Panc1 (cell line): Measurements from ENCODE around the gene GGPS1. TPM values are rescaled to one million over a fixed set of nuclear protein-coding genes. Genes with fewer than 3 reads are reported as not detected.

ENCODE experiments used
- ATAC-seq: fragments of 200-7000 bp; cut with Tn5 transposase; 2 replicates; pipeline ENCODE4 v1.9.1; 2020; ENCODE audit warnings: mild to moderate bottlenecking, moderate library complexity
- BruUV-seq: library from RNA; stranded (reverse); fragments of 400-500 nt; replicated peaks from 2 replicates; lab custom pipeline; 2021; lab: Mats Ljungman, UMichigan
- CTCF ChIA-PET: fragments of 300-600 bp; sonication (Branson Sonifier 250); formaldehyde crosslinking; loops from one replicate; lab custom pipeline; 2022; ENCODE audit warnings: antibody characterized with exemption; lab: Charles Lee
- POLR2A ChIA-PET: fragments of 300-600 bp; sonication (Branson Sonifier 250); formaldehyde crosslinking; loops from one replicate; lab custom pipeline; 2022; ENCODE audit warnings: antibody characterized with exemption; lab: Charles Lee
- DNase-seq: peaks from one replicate; pipeline ENCODE4 v3.0.0-alpha.2; 2010; ENCODE audit warnings: low read depth, low spot score
- H3K27ac ChIP-seq: 2 replicates; pipeline ENCODE4 v1.5.1; 2011; ENCODE audit warnings: mild to moderate bottlenecking, low read length, inconsistent platforms
- H3K27me3 ChIP-seq: fragments of 200-500 bp; sonication (Bioruptor generic); 2 replicates; pipeline ENCODE4 v1.6.0; 2014; ENCODE audit warnings: low read length, inconsistent platforms; ENCODE audit not compliant: control insufficient read depth, insufficient read depth
- H3K36me3 ChIP-seq: fragments of 200-500 bp; sonication (Bioruptor generic); 2 replicates; pipeline ENCODE4 v1.5.1; 2014; ENCODE audit warnings: inconsistent platforms, mild to moderate bottlenecking, low read length, moderate library complexity; ENCODE audit not compliant: control insufficient read depth, insufficient read depth
- H3K4me1 ChIP-seq: 2 replicates; pipeline ENCODE4 v1.5.1; 2011; ENCODE audit warnings: inconsistent platforms, mild to moderate bottlenecking, low read length, moderate library complexity; ENCODE audit not compliant: control insufficient read depth, insufficient read depth
- H3K4me3 ChIP-seq, 2 experiments: 2 replicates each; pipeline ENCODE4 v1.5.1; 2011 to 2012; ENCODE audit warnings: low read depth in 2 of 2, low read length in 2 of 2, mild to moderate bottlenecking in 2 of 2, inconsistent platforms in 1 of 2, moderate library complexity in 1 of 2
- H3K9me3 ChIP-seq: fragments of 200-500 bp; sonication (Bioruptor generic); 2 replicates; pipeline ENCODE4 v1.5.1; 2014; ENCODE audit warnings: low read depth, mild to moderate bottlenecking, inconsistent platforms, low read length, moderate library complexity; ENCODE audit not compliant: control insufficient read depth, insufficient read depth
- CTCF ChIP-seq: fragments of 450-650 bp; IDR thresholded peaks from 2 replicates; pipeline ENCODE4 v1.5.1; 2017; ENCODE audit warnings: mild to moderate bottlenecking
- POLR2AphosphoS5 ChIP-seq: IDR thresholded peaks from 2 replicates; pipeline ENCODE4 v1.6.1; 2012; ENCODE audit warnings: mild to moderate bottlenecking, low read depth, low read length, moderate library complexity
- REST ChIP-seq, 2 experiments: IDR thresholded peaks; 2 replicates each; pipeline ENCODE4 v1.6.1; 2011 to 2012; ENCODE audit warnings: low read depth in 2 of 2, control low read depth in 1 of 2, low read length in 1 of 2, mild to moderate bottlenecking in 1 of 2, moderate library complexity in 1 of 2; ENCODE audit not compliant: insufficient read depth in 1 of 2
- SIN3A ChIP-seq: IDR thresholded peaks from 2 replicates; pipeline ENCODE4 v1.6.1; 2012; ENCODE audit warnings: low read depth, mild to moderate bottlenecking, low read length, moderate library complexity, borderline replicate concordance; ENCODE audit not compliant: insufficient read depth
- TCF7L2 ChIP-seq: IDR thresholded peaks from 2 replicates; pipeline ENCODE4 v1.6.1; 2011; ENCODE audit warnings: mild to moderate bottlenecking, low read depth, low read length, inconsistent platforms
- in situ Hi-C: cut with HindIII; loops from 2 replicates; pipeline ENCODE4 v1.10.0; 2016; ENCODE audit warnings: low sequenced_read_pairs, low pct_unique_long_range_greater_than_20kb
- intact Hi-C: fragments of 100-400 bp; cut with micrococcal nuclease; formaldehyde crosslinking; loops from one replicate; pipeline ENCODE4 v1.10.0; 2022; ENCODE audit not compliant: unreplicated experiment
- total RNA-seq: library from RNA; stranded (reverse); gene quantifications from one replicate; pipeline ENCODE4 v1.2.1, GENCODE V29; 2021; ENCODE audit not compliant: unreplicated experiment

The GGPS1 gene
- total RNA-seq, 1 experiment from 2014 or later = 60.6 TPM

GRCh38 chr1:235342471-235342870, 14.1 kb downstream of the GGPS1 start:
- TF ChIP-seq SIN3A (no peak), CTCF (no peak), TCF7L2 (no peak), REST (IDR thresholded peaks at IDR 0.05; ENCODE audit: insufficient read depth in 1 of 2, low read depth in 2 of 2, low read length in 1 of 2) (no peak), POLR2AphosphoS5 (no peak)
- H3K27me3 ChIP-seq = no peaks in the 10 kb centered on the region
- POLR2A ChIA-PET = no interaction called here
- H3K4me1 ChIP-seq = no peaks in the 10 kb centered on the region
- DNase-seq (no peak), ATAC-seq (no peak)
- intact Hi-C loops = no loop called here
- H3K27ac ChIP-seq = no peak overlapping the region
- CTCF ChIA-PET = no interaction called here
- peaks cover 8% of the 10 kb centered on the region; the same call in 1 of the 2 replicates for H3K36me3 ChIP-seq
- in situ Hi-C loops = no loop called here
- H3K4me3 ChIP-seq = no peak overlapping the region
- TSS peak; percentile 57 for BruUV-seq
- H3K9me3 ChIP-seq = no peaks in the 10 kb centered on the region

DNA sequence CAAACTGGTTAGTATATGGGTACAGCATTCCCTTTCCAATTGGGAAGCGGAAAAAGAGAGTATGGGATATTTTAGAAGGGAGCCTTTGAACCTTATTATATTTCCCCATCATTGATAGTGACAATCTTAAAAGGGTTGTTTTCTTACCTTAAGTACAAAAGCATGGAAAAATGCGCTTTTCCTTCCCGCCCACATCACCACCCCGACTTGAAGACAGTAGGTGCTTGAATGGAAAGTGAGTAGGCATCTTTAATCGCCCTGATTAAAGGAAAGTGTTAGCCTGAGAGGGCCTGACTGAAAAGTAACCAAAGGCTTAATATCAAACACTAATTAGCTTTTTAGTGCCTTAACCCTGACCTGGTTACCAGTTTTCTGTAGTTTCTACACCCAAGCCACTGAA, 15.4 kb downstream of the GGPS1 start:
- H3K27ac ChIP-seq = no peak overlapping the region
- no peaks in the 10 kb centered on the region for H3K27me3 ChIP-seq
- no peak overlapping the region for H3K4me3 ChIP-seq
- no peaks in the 10 kb centered on the region for H3K9me3 ChIP-seq
- in situ Hi-C loops (no loop called here), intact Hi-C loops (no loop called here)
- ChIA-PET POLR2A (interaction anchor here (0.6 kb wide), 3 partner anchors 14 to 16 kb away, joined by 3 to 7 read pairs (median 5); partner anchors contain the start of genes ARID4B and GGPS1), CTCF (no interaction called here)
- DNase-seq (no peak), ATAC-seq (no peak)
- TF ChIP-seq TCF7L2 (no peak), SIN3A (no peak), REST (IDR thresholded peaks at IDR 0.05; ENCODE audit: insufficient read depth in 1 of 2, low read depth in 2 of 2, low read length in 1 of 2) (no peak), CTCF (no peak), POLR2AphosphoS5 (no peak)
- no TSS peak for BruUV-seq
- peaks cover 8% of the 10 kb centered on the region; the same call in 1 of the 2 replicates for H3K36me3 ChIP-seq
- H3K4me1 ChIP-seq = no peaks in the 10 kb centered on the region
